ENCODE results near the gene SEC24B. TPM values are rescaled to one million over a fixed set of nuclear protein-coding genes. Genes with fewer than 3 reads are reported as not detected.

The SEC24B gene
- total and polyA plus RNA-seq, 4 donors = 12.2 to 38.2 (median 16.3) TPM

- DNase-seq (ENCODE audit: low spot score) = no peak
- H3K4me3 ChIP-seq (ENCODE audit: low read depth in 1 of 3, low read length in 3 of 3) = no peak overlapping the region
- no peaks in the 10 kb centered on the region for H3K4me1 ChIP-seq (ENCODE audit: control insufficient read depth in 4 of 4, insufficient read depth in 4 of 4, low read length in 3 of 4)
- no peaks in the 10 kb centered on the region for H3K36me3 ChIP-seq (ENCODE audit: control insufficient read depth in 4 of 4, insufficient read depth in 3 of 4, low read depth in 1 of 4, low read length in 3 of 4)
- WGBS = 76% methylated on average over 2 of the region's 2 CpGs
- H3K27me3 ChIP-seq (ENCODE audit: control insufficient read depth in 4 of 4, insufficient read depth in 4 of 4, low read length in 3 of 4) = no peaks in the 10 kb centered on the region
- TF ChIP-seq NR2F2 (IDR thresholded peaks at IDR 0.05) = no peak
- TF ChIP-seq HNF4G (IDR thresholded peaks at IDR 0.05) = no peak
- TF ChIP-seq MAX (IDR thresholded peaks at IDR 0.05) = no peak
- no peak for TF ChIP-seq SP1 (IDR thresholded peaks at IDR 0.05)
- no peak for TF ChIP-seq GABPA (IDR thresholded peaks at IDR 0.05 in 1 of 2, conservative IDR thresholded peaks at IDR 0.05 in 1 of 2)
- no peak for TF ChIP-seq TAF1 (conservative IDR thresholded peaks at IDR 0.05)
- TF ChIP-seq RXRA (IDR thresholded peaks at IDR 0.05) = no peak
- TF ChIP-seq HNF4A (conservative IDR thresholded peaks at IDR 0.05) = no peak
- no peak for TF ChIP-seq ZBTB33 (IDR thresholded peaks at IDR 0.05)
- no peak for TF ChIP-seq REST (IDR thresholded peaks at IDR 0.05)
- no peak for TF ChIP-seq JUND (IDR thresholded peaks at IDR 0.05)
- no peak for TF ChIP-seq FOXA1 (IDR thresholded peaks at IDR 0.05)
- TF ChIP-seq ATF3 (IDR thresholded peaks at IDR 0.05) = no peak
- no peak for TF ChIP-seq EGR1 (IDR thresholded peaks at IDR 0.05; ENCODE audit: low read depth in 2 of 2)
- no peak for TF ChIP-seq FOXA2 (IDR thresholded peaks at IDR 0.05)
- TF ChIP-seq RAD21 (IDR thresholded peaks at IDR 0.05) = no peak
- no peak for TF ChIP-seq CTCF (IDR thresholded peaks at IDR 0.05; ENCODE audit: low read depth, low read length, missing input control)
- no peak for TF ChIP-seq YY1 (IDR thresholded peaks at IDR 0.05)
- H3K9me3 ChIP-seq (ENCODE audit: control insufficient read depth in 4 of 4, low read length in 3 of 4) = no peaks in the 10 kb centered on the region
- H3K27ac ChIP-seq (ENCODE audit: low read depth in 1 of 2, low read length in 2 of 2) = no peak overlapping the region
- no peak overlapping the region for H3K9ac ChIP-seq (ENCODE audit: low read depth in 1 of 2, low read length in 2 of 2)
Measured at GRCh38 chr4:109589119-109589518, 155.5 kb downstream of the SEC24B start.

Measured in liver (tissue), 9 donors.